Stimulated activated CD8-positive, alpha-beta memory T cell treated with anti-CD3 and anti-CD28 coated beads, Interleukin-7, amount 100 ng/mL, for 1 hour (primary cell): Measurements from ENCODE around the gene KLHDC4.

ENCODE experiments used
- DNase-seq, 2 donors: peaks; one replicate each; pipeline ENCODE4 v3.0.0-alpha.2; 2020; ENCODE audit warnings: low read depth in 2 of 2

The KLHDC4 gene

DNA sequence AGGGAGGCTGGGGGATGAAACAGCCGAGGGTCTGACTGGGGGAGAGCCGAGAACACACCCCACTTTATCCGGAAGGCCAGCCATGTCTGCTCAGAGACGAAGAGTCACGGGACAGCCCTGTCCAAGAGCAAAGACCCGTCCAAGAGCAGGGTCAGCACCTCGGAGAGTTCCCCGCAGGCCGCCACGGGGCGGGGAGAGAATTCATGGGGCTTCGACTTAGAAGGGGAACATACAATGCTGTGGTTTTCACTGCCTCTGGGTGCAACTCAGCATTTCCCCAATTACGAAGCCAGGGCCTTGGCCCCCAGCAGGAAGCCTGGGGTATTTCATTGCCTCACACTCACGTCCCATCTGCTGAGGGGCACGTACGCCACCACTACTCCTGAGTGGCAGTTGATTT is 104.2 kb downstream of the KLHDC4 start:
- no peak for DNase-seq

GRCh38 chr16:87658564-87659225 is 107.1 kb downstream of the KLHDC4 start:
- no peak for DNase-seq
